HepG2 (cell line): ENCODE data around the gene C1QL4. TPM values are rescaled to one million over a fixed set of nuclear protein-coding genes. Genes with fewer than 3 reads are reported as not detected.
A peak's percentile ranks its signal among the peaks of the same experiment; 100 is the strongest.

Source experiments
- ARID4A ChIP-seq: sonication (generic); formaldehyde crosslinking; IDR thresholded peaks from 2 replicates; pipeline ENCODE4 v1.5.0; 2020; ENCODE audit warnings: mild to moderate bottlenecking, missing genetic modification reagents, borderline replicate concordance
- ASH2L ChIP-seq: fragments of 300-600, 200-600 bp; sonication (generic); IDR thresholded peaks from 2 replicates; pipeline ENCODE4 v1.7.0; 2017; ENCODE audit warnings: low read depth, mild to moderate bottlenecking, moderate library complexity, mixed read lengths, low read length; ENCODE audit not compliant: insufficient read length
- DR1 ChIP-seq: sonication (generic); formaldehyde crosslinking; IDR thresholded peaks from 2 replicates; pipeline ENCODE4 v1.8.0; 2021; ENCODE audit warnings: mild to moderate bottlenecking, missing genetic modification reagents, inconsistent platforms
- FOXO4 ChIP-seq: sonication (generic); formaldehyde crosslinking; conservative IDR thresholded peaks from 2 replicates; pipeline ENCODE4 v1.8.1; 2023; ENCODE audit warnings: missing genetic modification reagents
- RXRB ChIP-seq: IDR thresholded peaks from 2 replicates; pipeline ENCODE4 v1.6.1; 2016; ENCODE audit warnings: borderline replicate concordance, missing genetic modification reagents, missing compliant biosample characterization
- SALL1 ChIP-seq: sonication (generic); formaldehyde crosslinking; IDR thresholded peaks from 2 replicates; pipeline ENCODE4 v1.8.0; 2022; ENCODE audit warnings: mild to moderate bottlenecking, missing genetic modification reagents
- TBP ChIP-seq: sonication (generic); formaldehyde crosslinking; IDR thresholded peaks from 2 replicates; pipeline ENCODE4 v1.5.0; 2020; ENCODE audit warnings: missing genetic modification reagents
- XRCC5 ChIP-seq: fragments of 200-400 bp; formaldehyde crosslinking; optimal IDR thresholded peaks from 2 replicates; pipeline ENCODE3; 2017; ENCODE audit warnings: mild to moderate bottlenecking, low read length
- YEATS4 ChIP-seq: sonication (generic); formaldehyde crosslinking; IDR thresholded peaks from 2 replicates; pipeline ENCODE4 v1.4.0; 2020; ENCODE audit warnings: missing genetic modification reagents, borderline replicate concordance
- ZNF30 ChIP-seq: sonication (generic); formaldehyde crosslinking; IDR thresholded peaks from 2 replicates; pipeline ENCODE4 v1.5.0; 2020; ENCODE audit warnings: mild to moderate bottlenecking, missing genetic modification reagents
- ZNF567 ChIP-seq: sonication (generic); formaldehyde crosslinking; IDR thresholded peaks from 2 replicates; pipeline ENCODE4 v1.8.1; 2023; ENCODE audit warnings: mild to moderate bottlenecking, missing genetic modification reagents, borderline replicate concordance
- ZNF788 ChIP-seq: sonication (generic); formaldehyde crosslinking; IDR thresholded peaks from 2 replicates; pipeline ENCODE4 v1.5.0; 2020; ENCODE audit warnings: mild to moderate bottlenecking, missing genetic modification reagents, borderline replicate concordance
- ZXDC ChIP-seq: sonication (generic); formaldehyde crosslinking; IDR thresholded peaks from 2 replicates; pipeline ENCODE4 v1.5.0; 2020; ENCODE audit warnings: mild to moderate bottlenecking, missing genetic modification reagents
- polyA plus RNA-seq, 8 experiments: library from polyadenylated mRNA; depleted of rRNA in 3 of 8; stranded (reverse) in 7 of 8; unstranded in 1 of 8; fragments of >200 nt; fragmentation: Illumina TruSeq in 4 of 8; extraction: Trizol in 4 of 8; gene quantifications; 2 replicates each; pipeline versions ENCODE4 v1.2.1 to v1.2.3, GENCODE V29; 2011 to 2016; ENCODE audit warnings: low read depth in 4 of 8, missing spikeins in 1 of 8, mixed read lengths in 1 of 8; ENCODE audit not compliant: insufficient read depth in 1 of 8
- total RNA-seq, 5 experiments: library from RNA; depleted of rRNA; stranded (reverse); fragments of >200 nt; fragmentation: Illumina TruSeq; extraction: Trizol; gene quantifications; 2 replicates each; pipeline ENCODE4 v1.2.3, GENCODE V29; 2016; ENCODE audit warnings: low read depth in 1 of 5
- TF ChIP-seq, protein P1 (sequence below): sonication (generic); formaldehyde crosslinking; IDR thresholded peaks from 2 replicates; pipeline ENCODE4 v1.4.0; 2020; ENCODE audit warnings: missing genetic modification reagents

C1QL4 gene
- total and polyA plus RNA-seq, 2 of the 13 experiments (the other 11 are each of a cell fraction or from before 2014, with no cell fraction given) = 0.03 TPM; not detected in 1

- peak; percentile 27; the same call in 1 of the 2 replicates for TF ChIP-seq ZXDC (CRISPR knock-in tag)
- TF ChIP-seq, protein P1, sequence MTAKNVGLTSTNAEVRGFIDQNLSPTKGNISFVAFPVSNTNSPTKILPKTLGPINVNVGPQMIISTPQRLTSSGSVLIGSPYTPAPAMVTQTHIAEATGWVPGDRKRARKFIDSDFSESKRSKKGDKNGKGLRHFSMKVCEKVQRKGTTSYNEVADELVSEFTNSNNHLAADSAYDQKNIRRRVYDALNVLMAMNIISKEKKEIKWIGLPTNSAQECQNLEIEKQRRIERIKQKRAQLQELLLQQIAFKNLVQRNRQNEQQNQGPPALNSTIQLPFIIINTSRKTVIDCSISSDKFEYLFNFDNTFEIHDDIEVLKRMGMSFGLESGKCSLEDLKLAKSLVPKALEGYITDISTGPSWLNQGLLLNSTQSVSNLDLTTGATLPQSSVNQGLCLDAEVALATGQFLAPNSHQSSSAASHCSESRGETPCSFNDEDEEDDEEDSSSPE = peak; percentile 82
- TF ChIP-seq DR1 (CRISPR knock-in tag) = peak; percentile 52; the same call in 1 of the 2 replicates
- no peak for TF ChIP-seq ZNF30 (CRISPR knock-in tag)
- TF ChIP-seq ASH2L = peak; percentile 90
- TF ChIP-seq FOXO4 (CRISPR knock-in tag) = no peak
- peak; percentile 11 for TF ChIP-seq XRCC5
- TF ChIP-seq ZNF788 = peak; percentile 58; the same call in 1 of the 2 replicates
- 0 out of 2 replicates have a peak, but pooled peaks have one; percentile 23 for TF ChIP-seq ZNF567 (CRISPR knock-in tag)
- TF ChIP-seq YEATS4 (CRISPR knock-in tag) = peak; percentile 70; the same call in 1 of the 2 replicates
- peak; percentile 72; the same call in 1 of the 2 replicates for TF ChIP-seq ARID4A
- TF ChIP-seq SALL1 (CRISPR knock-in tag) = peak; percentile 84
- no peak; the same call in 1 of the 2 replicates for TF ChIP-seq RXRB (CRISPR knock-in tag)
- TF ChIP-seq TBP (CRISPR knock-in tag) = no peak
Observed at GRCh38 chr12:49366652-49367380, 29.8 kb upstream of the C1QL4 start (continued).
